Measurements from ENCODE around the gene SFRP4. TPM values are rescaled to one million over a fixed set of nuclear protein-coding genes. Genes with fewer than 3 reads are reported as not detected.

Gene SFRP4
- total and polyA plus RNA-seq, 4 donors, result 24.4 to 82.7 (median 52.6) TPM

Other genes starting within 250 kb of the SFRP4 start
- 1 to 10 TPM in 1 of 2 donors, under 1 TPM in 1; 0.22 to 5.4 TPM for gene GPR141, start 233.1 kb downstream of the SFRP4 start, total RNA-seq
- gene GPR141, start 233.1 kb downstream of the SFRP4 start, polyA plus RNA-seq (ENCODE audit: insufficient read length in 2 of 2), result not detected
- gene NME8, start 68.2 kb downstream of the SFRP4 start, total RNA-seq, result under 1 TPM in 1 of 2 donors, not detected in 1; 0.59 TPM
- gene NME8, start 68.2 kb downstream of the SFRP4 start, polyA plus RNA-seq (ENCODE audit: insufficient read length in 2 of 2), result not detected
- 10 to 100 TPM; 26.2 to 62.4 TPM for gene EPDR1, start 3.8 kb upstream of the SFRP4 start, total RNA-seq
- 10 to 100 TPM; 36.6 to 41.4 TPM for gene EPDR1, start 3.8 kb upstream of the SFRP4 start, polyA plus RNA-seq (ENCODE audit: insufficient read length in 2 of 2)